HepG2 (cell line): ENCODE measurements around the gene MACROD2. TPM values are rescaled to one million over a fixed set of nuclear protein-coding genes. Genes with fewer than 3 reads are reported as not detected.

Source experiments
- ATAC-seq: fragments of 200-7000 bp; cut with Tn5 transposase; 3 replicates; pipeline ENCODE4 v1.9.1; 2020; ENCODE audit warnings: mild to moderate bottlenecking, moderate library complexity
- BruUV-seq: library from RNA; stranded (reverse); fragments of 400-500 nt; replicated peaks from 2 replicates; lab custom pipeline; 2021; lab: Mats Ljungman, UMichigan
- CTCF ChIA-PET: fragments of 300-600 bp; formaldehyde crosslinking; extraction: SDS; loops from one replicate; lab custom pipeline; 2021; ENCODE audit warnings: low total read pairs, inconsistent platforms, low intra/inter-chr PET ratio; lab: Yijun Ruan, JAX
- POLR2A ChIA-PET: fragments of 350-600 bp; sonication (Branson Sonifier 250); formaldehyde crosslinking; loops from one replicate; lab custom pipeline; 2020; ENCODE audit warnings: antibody characterized with exemption, inconsistent platforms; lab: Yijun Ruan, JAX
- DNase-seq: peaks from one replicate; pipeline ENCODE4 v3.0.0-alpha.2; 2015; ENCODE audit warnings: low spot score
- FAIRE-seq: peaks from 3 replicates; lab custom pipeline; 2011; peaks lifted over from hg19 to GRCh38; lab: Jason Lieb, UNC
- H2AFZ ChIP-seq: one replicate; pipeline ENCODE4 v1.6.1; 2011; ENCODE audit warnings: low read length, inconsistent platforms
- H3K27ac ChIP-seq: fragments of 300-600 bp; 3 replicates; pipeline ENCODE4 v1.8.0; 2011; ENCODE audit warnings: mixed run types, mild to moderate bottlenecking, mixed read lengths, low read length, inconsistent platforms; ENCODE audit not compliant: insufficient read depth; ENCODE audit errors: extremely low read length
- H3K27me3 ChIP-seq, 2 experiments: fragments of 200-600 bp in 1 of 2; 2 replicates in 1 of 2; 3 replicates in 1 of 2; pipeline versions ENCODE4 v1.6.0 to v1.8.0; 2011; ENCODE audit warnings: low read length in 2 of 2, mild to moderate bottlenecking in 2 of 2, moderate library complexity in 2 of 2, inconsistent platforms in 1 of 2; ENCODE audit not compliant: insufficient read depth in 2 of 2, control insufficient read depth in 1 of 2
- H3K36me3 ChIP-seq, 2 experiments: fragments of 200-600 bp in 1 of 2; replicated peaks in 1 of 2; 2 replicates in 1 of 2; 3 replicates in 1 of 2; pipeline versions ENCODE4 v1.5.1 to v1.8.0; 2011; ENCODE audit warnings: low read length in 2 of 2, inconsistent platforms in 1 of 2; ENCODE audit not compliant: insufficient read depth in 2 of 2, control insufficient read depth in 1 of 2
- H3K4me1 ChIP-seq: 2 replicates; pipeline ENCODE4 v1.5.1; 2012; ENCODE audit warnings: low read length, inconsistent platforms; ENCODE audit not compliant: insufficient read depth
- H3K4me2 ChIP-seq: 2 replicates; pipeline ENCODE4 v1.6.0; 2011; ENCODE audit warnings: low read depth, low read length, inconsistent platforms
- H3K4me3 ChIP-seq, 3 experiments: fragments of 200-600 bp in 1 of 3; sonication (generic), shearing (Covaris generic) in 1 of 3; replicated peaks in 1 of 3; 2 replicates each; pipeline ENCODE4 v1.5.1; 2011 to 2016; ENCODE audit warnings: low read length in 3 of 3, inconsistent platforms in 2 of 3, low read depth in 2 of 3, mild to moderate bottlenecking in 2 of 3, control low read depth in 1 of 3, mixed read lengths in 1 of 3; ENCODE audit not compliant: insufficient read depth in 1 of 3
- H3K79me2 ChIP-seq: one replicate; pipeline ENCODE4 v1.6.1; 2011; ENCODE audit warnings: low read length, inconsistent platforms; ENCODE audit not compliant: insufficient read depth
- H3K9ac ChIP-seq: 2 replicates; pipeline ENCODE4 v1.6.0; 2011; ENCODE audit warnings: mild to moderate bottlenecking, low read depth, low read length, inconsistent platforms; ENCODE audit not compliant: insufficient read depth
- H3K9me3 ChIP-seq: 2 replicates; pipeline ENCODE4 v1.5.1; 2012; ENCODE audit warnings: mild to moderate bottlenecking, low read length
- H4K20me1 ChIP-seq: 2 replicates; pipeline ENCODE4 v1.6.0; 2011; ENCODE audit warnings: inconsistent platforms, mild to moderate bottlenecking, low read length, moderate library complexity; ENCODE audit not compliant: insufficient read depth
- HNF1B ChIP-seq: sonication (generic); formaldehyde crosslinking; IDR thresholded peaks from 2 replicates; pipeline ENCODE4 v1.5.1; 2020; ENCODE audit warnings: mild to moderate bottlenecking, moderate library complexity, missing genetic modification reagents
- MXD1 ChIP-seq: sonication (generic); formaldehyde crosslinking; IDR thresholded peaks from 2 replicates; pipeline ENCODE4 v1.4.0; 2020; ENCODE audit warnings: mild to moderate bottlenecking, missing genetic modification reagents
- NR2F2 ChIP-seq: IDR thresholded peaks from 2 replicates; pipeline ENCODE4 v1.6.1; 2012; ENCODE audit warnings: low read depth, inconsistent platforms, borderline replicate concordance
- RCOR2 ChIP-seq: IDR thresholded peaks from 2 replicates; pipeline ENCODE4 v1.6.1; 2016; ENCODE audit warnings: missing biosample characterization, missing genetic modification reagents
- SKI ChIP-seq: fragments of 450-650 bp; IDR thresholded peaks from one replicate; pipeline ENCODE4 v1.6.1; 2018; ENCODE audit warnings: mild to moderate bottlenecking; ENCODE audit not compliant: partially characterized antibody
- SOX6 ChIP-seq, 2 experiments: fragments of 450-650 bp in 1 of 2; sonication (generic) in 1 of 2; formaldehyde crosslinking in 1 of 2; IDR thresholded peaks; 2 replicates each; pipeline versions ENCODE4 v1.4.0 to v1.6.1; 2017 to 2020; ENCODE audit warnings: antibody characterized with exemption in 1 of 2, mild to moderate bottlenecking in 1 of 2, missing genetic modification reagents in 1 of 2
- TCF7L2 ChIP-seq: IDR thresholded peaks from 2 replicates; pipeline ENCODE4 v1.6.1; 2011; ENCODE audit warnings: mild to moderate bottlenecking, low read depth, low read length, moderate library complexity
- ZNF354B ChIP-seq: sonication (generic); formaldehyde crosslinking; IDR thresholded peaks from 2 replicates; pipeline ENCODE4 v1.8.0; 2022; ENCODE audit warnings: mild to moderate bottlenecking, missing genetic modification reagents
- ZNF652 ChIP-seq: IDR thresholded peaks from 2 replicates; pipeline ENCODE4 v1.6.1; 2016; ENCODE audit warnings: low read depth, borderline replicate concordance
- ZNF878 ChIP-seq: sonication (generic); formaldehyde crosslinking; IDR thresholded peaks from 2 replicates; pipeline ENCODE4 v1.8.1; 2023; ENCODE audit warnings: mild to moderate bottlenecking, missing genetic modification reagents, moderate library complexity
- WGBS: methylation state at CpG from one replicate; pipeline ENCODE4 v1.1.6; 2017; ENCODE audit warnings: low lambda C conversion rate; 5-methylcytosine and 5-hydroxymethylcytosine counted together
- in situ Hi-C: cut with HindIII; loops from 2 replicates; pipeline ENCODE4 v1.10.0; 2017; ENCODE audit warnings: low pct_unique_long_range_greater_than_20kb; ENCODE audit not compliant: extremely low pct_ligation_motif_present
- intact Hi-C: fragments of 100-400 bp; cut with micrococcal nuclease; formaldehyde crosslinking; loops from one replicate; pipeline ENCODE4 v1.10.0; 2022; ENCODE audit not compliant: unreplicated experiment
- polyA plus RNA-seq, 8 experiments: library from polyadenylated mRNA; depleted of rRNA in 3 of 8; stranded (reverse) in 7 of 8; unstranded in 1 of 8; fragments of >200 nt; fragmentation: Illumina TruSeq in 4 of 8; extraction: Trizol in 4 of 8; gene quantifications; 2 replicates each; pipeline versions ENCODE4 v1.2.1 to v1.2.3, GENCODE V29; 2011 to 2016; ENCODE audit warnings: low read depth in 4 of 8, missing spikeins in 1 of 8, mixed read lengths in 1 of 8; ENCODE audit not compliant: insufficient read depth in 1 of 8
- total RNA-seq, 5 experiments: library from RNA; depleted of rRNA; stranded (reverse); fragments of >200 nt; fragmentation: Illumina TruSeq; extraction: Trizol; gene quantifications; 2 replicates each; pipeline ENCODE4 v1.2.3, GENCODE V29; 2016; ENCODE audit warnings: low read depth in 1 of 5

MACROD2 gene
- total and polyA plus RNA-seq, 2 of the 13 experiments (the other 11 are each of a cell fraction or from before 2014, with no cell fraction given), result 0.13 to 0.51 TPM

GRCh38 chr20:14832630-14833029, 837.3 kb downstream of the MACROD2 start (continued):
- no peak for TF ChIP-seq ZNF878 (CRISPR knock-in tag)

- DNase-seq, result no peak
- H2AFZ ChIP-seq, result no peak overlapping the region
- H3K4me1 ChIP-seq, result no peaks in the 10 kb centered on the region
- intact Hi-C loops, result loop anchor here (5.0 kb wide), 1 partner anchor 398 kb away; no protein-coding TSS in a partner anchor
- no peak for TF ChIP-seq RCOR2
- no peak for TF ChIP-seq ZNF652 (CRISPR knock-in tag)
- no peak for TF ChIP-seq TCF7L2
- no peak for TF ChIP-seq MXD1 (CRISPR knock-in tag)
- no peak for TF ChIP-seq HNF1B
- no peak for TF ChIP-seq SOX6 (IDR thresholded peaks at IDR 0.05)
- no peak for TF ChIP-seq SOX6 (CRISPR knock-in tag; IDR thresholded peaks at IDR 0.05)
- TF ChIP-seq ZNF354B (CRISPR knock-in tag), result no peak
- no peak for TF ChIP-seq SKI
- TF ChIP-seq NR2F2, result no peak
- TF ChIP-seq, all 625 proteins: peak for 0
- in situ Hi-C loops, result no loop called here
- H3K4me2 ChIP-seq, result no peak overlapping the region
- CTCF ChIA-PET, result no interaction called here
- BruUV-seq, result no TSS peak
- FAIRE-seq (no peak), ATAC-seq (no peak)
- H3K79me2 ChIP-seq, result no peaks in the 10 kb centered on the region
- no peaks in the 10 kb centered on the region for H3K36me3 ChIP-seq
- no peaks in the 10 kb centered on the region for H3K9me3 ChIP-seq
- H3K4me3 ChIP-seq, result no peak overlapping the region
- no peaks in the 10 kb centered on the region for H3K27me3 ChIP-seq
- no peak overlapping the region for H3K9ac ChIP-seq
- WGBS, result 11% methylated on average over 7 of the region's 7 CpGs
- POLR2A ChIA-PET, result no interaction called here
- no peaks in the 10 kb centered on the region for H4K20me1 ChIP-seq
- no peak overlapping the region for H3K27ac ChIP-seq
Observed at GRCh38 chr20:14838663-14839628, 843.6 kb downstream of the MACROD2 start.
